ENCODE results near the gene STIM2.

STIM2 gene

DNA sequence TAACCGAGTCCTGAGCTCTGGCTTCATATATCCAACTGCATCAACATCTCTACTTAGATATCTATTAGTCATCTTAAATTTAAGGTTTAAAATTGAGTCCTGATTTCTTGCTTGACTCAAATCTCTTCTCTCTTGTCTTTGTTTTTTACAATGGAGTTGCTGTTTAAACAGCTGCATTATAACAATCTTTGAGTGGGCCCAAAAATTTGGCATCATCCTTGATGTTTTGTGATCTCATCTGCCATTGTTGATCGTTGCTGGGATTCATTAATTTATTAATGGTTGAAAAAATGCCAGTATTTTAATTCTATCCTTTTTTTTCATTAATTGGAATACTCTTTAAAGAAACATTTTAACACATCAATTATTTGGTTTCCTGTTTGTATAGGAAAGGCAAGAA lies 82.2 kb downstream of the STIM2 start:
- Histone ChIP-seq H3K27ac (ENCODE audit: low read length) (no peak overlapping the region), H3K9me3 (replicated peaks; ENCODE audit: insufficient read depth, low read length) (no peaks in the 10 kb centered on the region), H3F3A (ENCODE audit: insufficient read depth, low read length) (no peaks in the 10 kb centered on the region), H2AFZ (ENCODE audit: low read length) (no peak overlapping the region), H3K9me2 (replicated peaks; ENCODE audit: insufficient read depth, low read length) (no peaks in the 10 kb centered on the region), H3K36me3 (replicated peaks; ENCODE audit: insufficient read depth, low read length) (no peaks in the 10 kb centered on the region), H3K9ac (ENCODE audit: low read length) (no peak overlapping the region), H3K79me2 (ENCODE audit: low read length) (no peaks in the 10 kb centered on the region), H3K4me3 (ENCODE audit: low read length) (no peak overlapping the region), H4K20me1 (ENCODE audit: insufficient read depth, low read length) (no peaks in the 10 kb centered on the region; the same call in 1 of the 2 replicates), H3K27me3 (replicated peaks; ENCODE audit: insufficient read depth, low read length) (no peaks in the 10 kb centered on the region), H3K4me1 (ENCODE audit: low read length) (no peaks in the 10 kb centered on the region), H3K4me2 (ENCODE audit: low read depth, low read length) (no peak overlapping the region)
- TF ChIP-seq EZH2 (optimal IDR thresholded peaks at IDR 0.05; ENCODE audit: low read depth, low read length) = no peak
- TF ChIP-seq, protein P1, sequence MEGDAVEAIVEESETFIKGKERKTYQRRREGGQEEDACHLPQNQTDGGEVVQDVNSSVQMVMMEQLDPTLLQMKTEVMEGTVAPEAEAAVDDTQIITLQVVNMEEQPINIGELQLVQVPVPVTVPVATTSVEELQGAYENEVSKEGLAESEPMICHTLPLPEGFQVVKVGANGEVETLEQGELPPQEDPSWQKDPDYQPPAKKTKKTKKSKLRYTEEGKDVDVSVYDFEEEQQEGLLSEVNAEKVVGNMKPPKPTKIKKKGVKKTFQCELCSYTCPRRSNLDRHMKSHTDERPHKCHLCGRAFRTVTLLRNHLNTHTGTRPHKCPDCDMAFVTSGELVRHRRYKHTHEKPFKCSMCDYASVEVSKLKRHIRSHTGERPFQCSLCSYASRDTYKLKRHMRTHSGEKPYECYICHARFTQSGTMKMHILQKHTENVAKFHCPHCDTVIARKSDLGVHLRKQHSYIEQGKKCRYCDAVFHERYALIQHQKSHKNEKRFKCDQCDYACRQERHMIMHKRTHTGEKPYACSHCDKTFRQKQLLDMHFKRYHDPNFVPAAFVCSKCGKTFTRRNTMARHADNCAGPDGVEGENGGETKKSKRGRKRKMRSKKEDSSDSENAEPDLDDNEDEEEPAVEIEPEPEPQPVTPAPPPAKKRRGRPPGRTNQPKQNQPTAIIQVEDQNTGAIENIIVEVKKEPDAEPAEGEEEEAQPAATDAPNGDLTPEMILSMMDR (IDR thresholded peaks at IDR 0.05; ENCODE audit: low read length) = no peak
- TF ChIP-seq EZH2phosphoT487 (IDR thresholded peaks at IDR 0.05; ENCODE audit: low read length) = no peak
- DNase-seq = no peak

DNA sequence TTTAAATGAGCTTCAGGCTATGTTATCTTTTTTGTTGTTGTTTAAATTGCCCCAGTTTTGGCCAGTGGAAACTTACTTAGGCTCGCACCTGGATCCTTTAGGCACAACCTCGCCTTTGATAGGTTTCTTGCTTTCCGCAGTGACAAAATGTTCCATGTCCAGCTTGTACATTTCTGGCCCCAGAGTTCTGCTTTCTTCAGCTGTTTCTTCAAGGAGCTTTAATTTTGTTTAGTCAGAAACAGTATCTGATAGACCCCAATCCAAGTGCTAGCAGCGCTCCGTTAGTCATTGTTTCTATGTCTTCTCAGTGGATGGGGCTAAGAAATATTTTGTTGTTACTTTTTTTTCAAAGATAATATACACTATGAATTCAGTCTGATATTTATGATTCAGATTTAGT lies 82.8 kb downstream of the STIM2 start:
- H3K36me3 ChIP-seq (replicated peaks; ENCODE audit: insufficient read depth, low read length) = no peaks in the 10 kb centered on the region
- no peak overlapping the region for H3K4me2 ChIP-seq (ENCODE audit: low read depth, low read length)
- no peaks in the 10 kb centered on the region for H3K9me3 ChIP-seq (replicated peaks; ENCODE audit: insufficient read depth, low read length)
- H3K27ac ChIP-seq (ENCODE audit: low read length) = no peak overlapping the region
- H3K4me1 ChIP-seq (ENCODE audit: low read length) = no peaks in the 10 kb centered on the region
- H3K9me2 ChIP-seq (replicated peaks; ENCODE audit: insufficient read depth, low read length) = no peaks in the 10 kb centered on the region
- no peak overlapping the region for H2AFZ ChIP-seq (ENCODE audit: low read length)
- no peak for TF ChIP-seq EZH2phosphoT487 (IDR thresholded peaks at IDR 0.05; ENCODE audit: low read length)
- TF ChIP-seq, protein P1 (IDR thresholded peaks at IDR 0.05; ENCODE audit: low read length) = no peak
- TF ChIP-seq EZH2 (optimal IDR thresholded peaks at IDR 0.05; ENCODE audit: low read depth, low read length) = no peak
- H3F3A ChIP-seq (ENCODE audit: insufficient read depth, low read length) = no peaks in the 10 kb centered on the region
- no peak overlapping the region for H3K4me3 ChIP-seq (ENCODE audit: low read length)
- DNase-seq = no peak
- H3K27me3 ChIP-seq (replicated peaks; ENCODE audit: insufficient read depth, low read length) = no peaks in the 10 kb centered on the region
- H3K79me2 ChIP-seq (ENCODE audit: low read length) = no peaks in the 10 kb centered on the region
- H3K9ac ChIP-seq (ENCODE audit: low read length) = no peak overlapping the region
- H4K20me1 ChIP-seq (ENCODE audit: insufficient read depth, low read length) = no peaks in the 10 kb centered on the region; the same call in 1 of the 2 replicates

DNA sequence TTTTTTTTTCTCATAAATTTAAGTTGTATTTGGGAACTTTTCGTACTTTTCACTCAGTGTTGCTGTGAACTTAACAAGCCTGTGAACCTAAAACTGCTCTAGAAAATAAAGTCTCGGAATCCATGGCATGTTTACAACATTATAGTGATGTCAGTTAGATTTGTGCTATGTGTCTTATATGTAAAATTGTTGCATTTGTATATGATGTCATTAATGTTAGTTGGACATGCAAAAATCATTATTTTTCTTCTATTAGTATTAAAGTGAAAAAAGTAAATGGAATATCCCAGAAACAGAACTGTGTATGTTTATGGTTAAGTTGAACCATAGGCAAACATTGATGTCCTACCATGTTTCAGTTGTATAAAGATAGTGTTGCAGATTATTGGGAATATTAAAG lies 85.2 kb downstream of the STIM2 start:
- Histone ChIP-seq H3K4me2 (ENCODE audit: low read depth, low read length) (no peak overlapping the region), H3K27ac (ENCODE audit: low read length) (no peak overlapping the region), H3K36me3 (replicated peaks; ENCODE audit: insufficient read depth, low read length) (no peaks in the 10 kb centered on the region), H3K27me3 (replicated peaks; ENCODE audit: insufficient read depth, low read length) (no peaks in the 10 kb centered on the region), H3K79me2 (ENCODE audit: low read length) (no peaks in the 10 kb centered on the region), H3K9me3 (replicated peaks; ENCODE audit: insufficient read depth, low read length) (no peaks in the 10 kb centered on the region), H3K9me2 (replicated peaks; ENCODE audit: insufficient read depth, low read length) (no peaks in the 10 kb centered on the region), H4K20me1 (ENCODE audit: insufficient read depth, low read length) (no peaks in the 10 kb centered on the region), H3K4me3 (ENCODE audit: low read length) (no peak overlapping the region), H3K9ac (ENCODE audit: low read length) (no peak overlapping the region), H2AFZ (ENCODE audit: low read length) (no peak overlapping the region), H3K4me1 (ENCODE audit: low read length) (no peaks in the 10 kb centered on the region), H3F3A (ENCODE audit: insufficient read depth, low read length) (no peaks in the 10 kb centered on the region)
- TF ChIP-seq, protein P1 (IDR thresholded peaks at IDR 0.05; ENCODE audit: low read length) = no peak
- no peak for TF ChIP-seq EZH2 (optimal IDR thresholded peaks at IDR 0.05; ENCODE audit: low read depth, low read length)
- no peak for TF ChIP-seq EZH2phosphoT487 (IDR thresholded peaks at IDR 0.05; ENCODE audit: low read length)
- DNase-seq = no peak

Data from MM.1S (cell line).